Measurements from ENCODE around the gene SCYGR6. TPM values are rescaled to one million over a fixed set of nuclear protein-coding genes. Genes with fewer than 3 reads are reported as not detected.

The SCYGR6 gene
- not detected in 2 replicates for polyA plus RNA-seq (2011; rRNA removed)
- not detected in 2 replicates for polyA minus RNA-seq (2011; rRNA and poly(A)+ RNA removed)

- H3K27me3 ChIP-seq (ENCODE audit: control insufficient read depth, insufficient read depth, low read length) = no peaks in the 10 kb centered on the region
- ChIA-PET CTCF (interaction anchor here (1.5 kb wide), 1 partner anchor 319 kb away, joined by 3 read pairs; no protein-coding TSS in a partner anchor), POLR2A (no interaction called here)
- no peaks in the 10 kb centered on the region for H3K36me3 ChIP-seq (ENCODE audit: control insufficient read depth, insufficient read depth, low read length)
- TF ChIP-seq CTCF (IDR thresholded peaks at IDR 0.05; ENCODE audit: insufficient read depth, low read depth, low read length) = no peak
- H3K4me3 ChIP-seq (ENCODE audit: low read depth, low read length) = no peak within 1 kb of the TSS
- DNase-seq (ENCODE audit: low read depth) = no peak
These were observed at the start of gene SCYGR6 for GRCh38 chr2:227724394-227725039. Gene SCYGR6 (minus strand): TSS chr2:227724757. CDS start chr2:227724757, 0 bp downstream.

GRCh38 chr2:227774011-227774624, 49.6 kb upstream of the SCYGR6 start:
- Histone ChIP-seq H3K27me3 (ENCODE audit: control insufficient read depth, insufficient read depth, low read length) (no peaks in the 10 kb centered on the region), H3K36me3 (ENCODE audit: control insufficient read depth, insufficient read depth, low read length) (no peaks in the 10 kb centered on the region), H3K4me3 (ENCODE audit: low read depth, low read length) (no peak overlapping the region)
- DNase-seq (ENCODE audit: low read depth) = no peak
- CTCF ChIA-PET = interaction anchor here (1.2 to 1.6 kb wide), 2 partner anchors 86 to 117 kb away, joined by 3 to 4 read pairs; no protein-coding TSS in a partner anchor
- POLR2A ChIA-PET = no interaction called here
- 0 out of 2 replicates have a peak, but pooled peaks have one; percentile 19 for TF ChIP-seq CTCF (IDR thresholded peaks at IDR 0.05; ENCODE audit: insufficient read depth, low read depth, low read length)

- no peak for DNase-seq (ENCODE audit: low read depth)
- no peak overlapping the region for H3K4me3 ChIP-seq (ENCODE audit: low read depth, low read length)
- ChIA-PET POLR2A (no interaction called here), CTCF (interaction anchor here (0.6 to 1.6 kb wide), 3 partner anchors 88 to 115 kb away, joined by 3 to 4 read pairs (median 3); no protein-coding TSS in a partner anchor)
- no peaks in the 10 kb centered on the region for H3K36me3 ChIP-seq (ENCODE audit: control insufficient read depth, insufficient read depth, low read length)
- TF ChIP-seq CTCF (IDR thresholded peaks at IDR 0.05; ENCODE audit: insufficient read depth, low read depth, low read length) = no peak
- H3K27me3 ChIP-seq (ENCODE audit: control insufficient read depth, insufficient read depth, low read length) = no peaks in the 10 kb centered on the region
These were observed 48.4 kb upstream of the SCYGR6 start for GRCh38 chr2:227772932-227773331.

- ChIA-PET CTCF (no interaction called here), POLR2A (no interaction called here)
- no peak for DNase-seq (ENCODE audit: low read depth)
- Histone ChIP-seq H3K4me3 (ENCODE audit: low read depth, low read length) (no peak overlapping the region), H3K27me3 (ENCODE audit: control insufficient read depth, insufficient read depth, low read length) (no peaks in the 10 kb centered on the region), H3K36me3 (ENCODE audit: control insufficient read depth, insufficient read depth, low read length) (no peaks in the 10 kb centered on the region)
- TF ChIP-seq CTCF (IDR thresholded peaks at IDR 0.05; ENCODE audit: insufficient read depth, low read depth, low read length) = no peak
These were observed 47.7 kb upstream of the SCYGR6 start for GRCh38 chr2:227772197-227772661.

GRCh38 chr2:227767830-227768229, 43.3 kb upstream of the SCYGR6 start:
- no peak for TF ChIP-seq CTCF (IDR thresholded peaks at IDR 0.05; ENCODE audit: insufficient read depth, low read depth, low read length)
- ChIA-PET POLR2A (no interaction called here), CTCF (interaction anchor here (3.6 to 7.8 kb wide), 2 partner anchors 109 to 362 kb away, joined by 39 to 65 read pairs; no protein-coding TSS in a partner anchor)
- Histone ChIP-seq H3K36me3 (ENCODE audit: control insufficient read depth, insufficient read depth, low read length) (no peaks in the 10 kb centered on the region), H3K27me3 (ENCODE audit: control insufficient read depth, insufficient read depth, low read length) (no peaks in the 10 kb centered on the region), H3K4me3 (ENCODE audit: low read depth, low read length) (no peak overlapping the region)
- no peak for DNase-seq (ENCODE audit: low read depth)
